ENCODE measurements around the gene KIAA0232. TPM values are rescaled to one million over a fixed set of nuclear protein-coding genes. Genes with fewer than 3 reads are reported as not detected.

The KIAA0232 gene
- total and polyA plus RNA-seq, 8 donors, result 4.0 to 12.4 (median 8.8) TPM

GRCh38 chr4:6912441-6912840, 129.9 kb downstream of the KIAA0232 start:
- peak in 1 of 6 donors; percentile 6 for DNase-seq
- ATAC-seq, result no peak
- H3K27ac ChIP-seq, result no peak overlapping the region
- H3K9me3 ChIP-seq, result no peaks in the 10 kb centered on the region
- no peaks in the 10 kb centered on the region for H3K36me3 ChIP-seq
- no peak overlapping the region for H3K4me3 ChIP-seq
- intact Hi-C loops (cut with DNase I), result no loop called here
- no peak for TF ChIP-seq CTCF (IDR thresholded peaks at IDR 0.05)
- no peaks in the 10 kb centered on the region for H3K27me3 ChIP-seq
- H3K4me1 ChIP-seq, result peaks cover 4 to 24% (median 12%) of the 10 kb centered on the region in 3 donors
- whole genome bisulfite sequencing, 2 donors, result 54 to 57% methylated on average over 4 of the region's 4 CpGs
- FAIRE-seq, result no peak

DNA sequence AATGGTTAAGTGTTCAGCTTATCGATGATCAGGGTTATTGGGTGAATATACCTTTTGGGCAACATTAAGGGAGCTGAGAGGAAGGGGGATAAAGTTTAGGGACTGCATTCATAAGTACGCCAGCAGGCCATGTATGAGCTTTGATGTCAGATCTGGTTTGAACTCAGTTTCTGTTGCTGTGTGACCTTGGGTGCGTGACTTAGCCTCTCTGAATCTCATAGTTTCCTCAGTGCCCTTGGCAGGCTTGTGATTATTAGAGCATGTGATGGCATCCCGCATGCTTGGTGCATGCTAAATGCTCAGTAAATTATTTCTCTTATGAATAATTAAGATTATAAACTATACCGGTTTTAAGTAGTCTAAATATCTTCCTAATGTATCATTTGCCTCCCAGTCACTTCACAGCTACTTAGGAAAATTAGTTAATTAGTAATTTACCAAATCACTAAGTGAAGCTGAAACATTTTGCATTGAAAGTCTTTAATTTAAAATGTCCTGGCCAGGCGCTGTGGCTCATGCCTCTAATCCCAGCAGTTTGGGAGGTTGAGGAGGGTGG, 130.9 kb downstream of the KIAA0232 start:
- ATAC-seq, result no peak
- Histone ChIP-seq H3K36me3 (no peaks in the 10 kb centered on the region), H3K27ac (no peak overlapping the region), H3K4me1 (peaks cover 4 to 24% (median 17%) of the 10 kb centered on the region in 3 donors), H3K27me3 (no peaks in the 10 kb centered on the region), H3K9me3 (no peaks in the 10 kb centered on the region), H3K4me3 (no peak overlapping the region)
- intact Hi-C loops (cut with DNase I), result no loop called here
- no peak for DNase-seq
- TF ChIP-seq CTCF (IDR thresholded peaks at IDR 0.05), result no peak
- FAIRE-seq, result no peak
- WGBS, 2 donors, result 78 to 88% methylated on average over 6 of the region's 6 CpGs

- Histone ChIP-seq H3K4me3 (no peak overlapping the region), H3K27ac (no peak overlapping the region), H3K4me1 (peaks cover 0 to 24% (median 16%) of the 10 kb centered on the region in 3 donors), H3K27me3 (no peaks in the 10 kb centered on the region), H3K36me3 (no peaks in the 10 kb centered on the region), H3K9me3 (no peaks in the 10 kb centered on the region)
- no peak for ATAC-seq
- intact Hi-C loops (cut with DNase I), result no loop called here
- no peak for FAIRE-seq
- WGBS, 2 donors, result 86 to 88% methylated on average over 9 of the region's 9 CpGs
- DNase-seq, result peak in 1 of 6 donors; percentile 13
- TF ChIP-seq CTCF (IDR thresholded peaks at IDR 0.05), result no peak
Observed at GRCh38 chr4:6914448-6914847, 131.9 kb downstream of the KIAA0232 start.

DNA sequence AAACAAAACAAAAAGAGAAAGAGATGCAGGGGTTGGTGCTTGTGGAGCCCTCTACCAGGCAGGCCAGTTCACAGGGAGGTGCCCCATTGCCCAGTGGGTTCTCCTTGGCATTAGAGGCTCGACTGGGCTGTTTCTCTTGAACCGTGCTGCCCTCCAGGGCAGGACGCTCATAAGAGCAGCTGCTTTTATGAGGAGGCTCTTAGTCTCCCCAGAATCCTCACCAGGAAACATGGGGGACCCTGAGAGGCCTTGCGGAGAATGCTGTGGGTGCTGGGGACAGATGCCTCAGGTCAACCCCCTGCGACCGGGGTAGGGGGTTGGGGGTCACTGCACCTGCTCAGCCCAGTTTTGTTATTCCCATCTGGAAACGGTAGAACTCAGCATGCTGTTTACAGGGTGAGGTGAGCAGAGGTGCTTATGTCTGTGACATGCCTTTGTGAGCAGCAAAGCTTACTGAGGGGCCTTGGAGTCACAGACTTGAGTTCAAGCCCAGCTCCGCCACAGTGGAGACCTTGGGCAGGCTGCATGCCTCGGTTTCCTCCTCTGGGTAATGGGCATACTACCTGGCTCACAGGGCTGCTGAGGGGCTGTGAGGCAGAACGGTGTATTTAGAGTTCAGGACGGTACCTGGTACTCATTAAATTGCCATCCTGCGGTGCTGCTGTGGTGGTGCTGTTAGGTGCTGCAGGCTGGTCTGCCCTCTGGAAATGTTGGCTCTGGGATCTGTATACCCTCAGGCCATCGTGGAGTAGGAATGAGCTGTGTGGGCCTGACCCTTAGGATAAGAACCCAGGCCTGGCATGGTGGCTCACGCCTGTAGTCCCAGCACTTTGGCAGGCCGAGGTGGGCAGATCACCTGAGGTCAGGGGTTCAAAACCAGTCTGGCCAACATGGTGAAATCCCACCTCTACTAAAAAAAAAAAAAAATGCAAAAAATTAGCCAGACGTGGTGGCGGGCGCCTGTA, 132.8 kb downstream of the KIAA0232 start:
- Histone ChIP-seq H3K4me1 (peaks cover 0 to 24% (median 16%) of the 10 kb centered on the region in 3 donors), H3K9me3 (no peaks in the 10 kb centered on the region), H3K4me3 (no peak overlapping the region), H3K36me3 (no peaks in the 10 kb centered on the region), H3K27me3 (no peaks in the 10 kb centered on the region), H3K27ac (no peak overlapping the region)
- FAIRE-seq (no peak), DNase-seq (peak in 1 of 6 donors; percentile 29), ATAC-seq (no peak)
- WGBS, 2 donors, result 91 to 93% methylated on average over 18 of the region's 18 CpGs
- intact Hi-C loops (cut with DNase I), result no loop called here
- no peak for TF ChIP-seq CTCF (IDR thresholded peaks at IDR 0.05)
